Left hindlimb (tissue), 1 donor: ENCODE results near the gene PRRT3.
A peak's percentile ranks its signal among the peaks of the same experiment; 100 is the strongest.

ENCODE experiments used
- DNase-seq: peaks from one replicate; pipeline ENCODE4 v3.0.0-alpha.2; 2018

PRRT3 gene

DNA sequence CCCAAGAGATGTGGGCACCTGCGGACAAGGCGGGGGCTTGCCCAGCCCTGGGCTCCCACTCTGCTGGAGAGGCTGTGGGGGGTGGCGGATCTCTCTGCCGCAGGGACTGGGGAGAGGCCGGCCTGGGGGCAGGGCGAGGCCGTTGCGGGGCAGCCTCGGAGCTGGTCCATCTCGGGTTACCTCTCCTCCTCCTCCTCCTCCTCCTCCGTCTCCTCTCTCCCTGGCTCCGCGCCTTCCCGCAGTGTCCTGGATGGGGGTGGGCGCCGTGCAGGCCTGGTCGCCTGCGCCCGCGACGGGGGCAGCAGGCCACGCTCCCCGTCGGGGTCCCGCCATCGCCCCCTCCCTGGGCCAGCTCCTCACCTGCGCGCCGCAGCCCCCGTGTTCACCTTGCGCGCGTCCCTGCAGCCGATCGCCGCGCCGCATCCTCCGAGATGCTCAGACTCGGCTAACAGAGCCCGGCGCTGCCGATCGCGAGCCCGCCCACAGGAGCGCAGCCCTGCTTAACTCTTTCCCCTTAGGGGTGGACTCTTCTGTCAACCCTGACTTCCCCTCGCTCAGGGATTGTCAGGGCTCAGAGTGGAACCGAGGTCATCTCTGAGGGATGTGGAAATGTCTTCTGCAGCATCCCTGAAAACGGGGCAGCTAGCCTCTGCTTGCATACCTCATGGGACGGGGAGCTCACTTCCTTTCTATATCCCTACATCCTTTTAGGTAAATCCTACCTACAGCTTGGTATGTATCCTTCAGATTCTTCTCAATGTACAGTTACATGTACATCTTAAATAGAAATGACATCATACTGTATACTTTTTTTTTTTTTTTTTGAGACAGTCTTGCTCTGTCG, at the start of gene PRRT3:
PRRT3 (minus strand) TSS at position 447 of the 844 bp plus-strand sequence. CDS start 2,293 bp downstream, outside the sequence.
- DNase-seq = peak; percentile 62

DNA sequence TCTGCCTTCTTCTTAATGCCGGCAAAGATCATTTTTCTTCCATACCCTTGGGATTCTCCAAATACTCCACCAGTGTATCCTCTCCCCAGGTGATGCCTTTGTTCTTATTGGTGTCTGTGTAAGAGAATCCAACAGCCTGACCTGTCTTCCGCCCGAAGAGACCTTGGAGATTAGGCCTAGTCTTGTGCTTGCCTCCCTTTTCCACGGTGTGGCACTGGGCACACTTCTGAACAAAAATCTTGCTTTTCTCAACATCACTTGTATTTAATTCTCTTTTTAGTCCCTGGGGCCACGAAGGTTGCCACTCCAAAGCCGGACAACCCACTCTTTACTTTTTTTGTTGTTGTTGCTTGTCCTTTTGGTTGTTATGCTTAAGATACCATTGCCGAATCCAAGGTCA, 48.5 kb upstream of the PRRT3 start:
- DNase-seq = no peak

DNA sequence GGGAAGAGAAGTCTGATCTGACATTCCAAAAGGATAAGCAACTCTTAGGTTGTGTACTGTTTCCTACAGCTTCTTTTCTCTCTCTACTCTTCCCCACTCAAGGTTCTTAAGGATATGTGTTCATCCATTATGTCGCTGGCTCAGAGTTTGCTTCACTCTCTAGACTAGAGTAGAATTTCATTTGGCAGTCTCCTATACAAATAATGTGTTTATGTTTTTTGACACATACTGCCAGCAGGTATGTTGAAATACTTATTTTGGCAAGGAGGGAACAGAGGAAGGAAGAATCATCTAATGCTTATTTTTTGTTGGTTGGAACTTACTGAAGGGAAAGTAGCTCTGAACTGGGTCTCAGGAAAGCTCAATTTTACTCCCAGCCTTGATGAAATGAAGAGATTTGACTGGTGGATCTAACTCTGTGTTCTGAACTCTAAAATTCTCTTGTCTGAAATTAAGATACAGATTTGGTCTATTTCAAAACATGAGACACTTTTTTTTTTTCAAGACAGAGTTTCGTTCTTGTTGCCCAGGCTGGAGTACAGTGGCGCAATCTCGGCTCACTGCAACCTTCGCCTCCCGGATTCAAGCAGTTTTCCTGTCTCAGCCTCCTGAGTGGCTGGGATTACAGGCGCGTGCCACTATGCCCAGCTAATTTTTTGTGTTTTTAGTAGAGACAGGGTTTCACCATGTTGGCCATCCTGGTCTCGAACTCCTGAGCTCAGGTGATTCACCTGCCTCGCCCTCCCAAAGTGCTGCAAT, 42.1 kb upstream of the PRRT3 start:
- no peak for DNase-seq

DNA sequence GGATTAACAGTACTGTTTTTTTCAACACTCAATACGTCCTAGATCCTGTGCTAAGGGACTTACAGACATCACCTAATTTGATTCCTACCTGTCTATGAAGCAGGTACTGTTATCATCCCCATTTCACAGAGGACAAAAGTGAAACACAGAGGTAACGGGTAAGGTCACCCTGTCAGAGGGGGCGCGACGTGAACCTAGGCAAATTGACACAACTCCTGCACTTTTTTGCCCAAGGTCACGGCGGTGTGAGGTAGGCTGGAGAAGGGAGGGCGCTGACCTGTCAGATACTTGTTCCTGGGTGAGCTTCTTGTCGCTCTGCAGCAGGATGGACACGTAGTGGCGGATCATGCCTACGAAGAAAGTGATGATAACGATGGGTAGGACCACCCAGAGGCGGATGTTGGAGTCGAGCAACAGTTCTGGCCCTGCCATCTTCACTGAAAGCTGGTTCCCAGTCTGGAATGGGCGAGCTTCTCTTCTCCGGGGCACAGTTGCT, 34.1 kb upstream of the PRRT3 start:
- DNase-seq = no peak

DNA sequence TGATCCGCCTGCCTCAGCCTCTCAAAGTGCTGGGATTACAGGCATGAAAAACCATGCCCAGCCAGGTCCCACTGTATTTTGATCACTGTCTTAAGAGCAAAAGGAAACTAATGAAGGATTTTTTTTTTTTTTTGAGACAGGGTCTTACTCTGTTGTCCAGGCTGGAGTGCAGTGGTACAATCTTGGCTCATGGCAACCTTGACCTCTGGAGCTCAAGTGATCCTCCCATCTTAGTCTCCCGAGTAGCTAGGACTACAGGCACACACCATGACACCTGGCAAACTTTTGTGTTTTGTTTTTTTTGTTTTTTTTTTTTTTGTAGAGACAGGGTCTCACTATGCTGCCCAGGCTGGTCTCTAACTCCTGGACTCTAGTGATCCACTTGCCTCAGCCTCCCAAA, 28.0 kb upstream of the PRRT3 start:
- DNase-seq = no peak

DNA sequence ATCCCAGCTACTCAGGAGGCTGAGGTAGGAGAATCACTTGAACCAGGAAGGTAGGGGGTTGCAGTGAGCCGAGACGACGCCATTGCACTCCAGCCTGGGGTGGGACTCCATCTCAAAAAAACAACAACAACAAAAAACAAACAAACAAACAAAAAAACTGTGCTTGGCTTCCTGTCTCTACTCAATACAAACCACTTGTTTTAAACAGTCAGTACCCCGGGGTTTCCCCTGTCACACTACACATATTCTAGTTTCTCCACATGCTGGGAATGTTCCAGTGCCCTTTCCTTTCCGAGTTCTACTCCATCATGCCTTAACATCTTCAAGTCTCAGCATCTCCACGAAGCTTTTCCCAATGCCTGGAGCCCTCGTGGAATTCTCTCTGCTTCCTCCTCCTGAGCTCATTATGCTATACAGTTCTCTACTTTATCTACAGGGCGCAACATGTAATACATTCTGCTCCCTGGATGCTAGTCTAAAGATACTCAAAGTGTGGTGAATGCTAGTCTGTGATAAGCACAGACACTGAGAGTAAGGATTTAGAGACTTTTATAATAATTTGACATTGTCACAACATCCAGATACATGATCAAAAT, 26.6 kb upstream of the PRRT3 start:
- DNase-seq = no peak

DNA sequence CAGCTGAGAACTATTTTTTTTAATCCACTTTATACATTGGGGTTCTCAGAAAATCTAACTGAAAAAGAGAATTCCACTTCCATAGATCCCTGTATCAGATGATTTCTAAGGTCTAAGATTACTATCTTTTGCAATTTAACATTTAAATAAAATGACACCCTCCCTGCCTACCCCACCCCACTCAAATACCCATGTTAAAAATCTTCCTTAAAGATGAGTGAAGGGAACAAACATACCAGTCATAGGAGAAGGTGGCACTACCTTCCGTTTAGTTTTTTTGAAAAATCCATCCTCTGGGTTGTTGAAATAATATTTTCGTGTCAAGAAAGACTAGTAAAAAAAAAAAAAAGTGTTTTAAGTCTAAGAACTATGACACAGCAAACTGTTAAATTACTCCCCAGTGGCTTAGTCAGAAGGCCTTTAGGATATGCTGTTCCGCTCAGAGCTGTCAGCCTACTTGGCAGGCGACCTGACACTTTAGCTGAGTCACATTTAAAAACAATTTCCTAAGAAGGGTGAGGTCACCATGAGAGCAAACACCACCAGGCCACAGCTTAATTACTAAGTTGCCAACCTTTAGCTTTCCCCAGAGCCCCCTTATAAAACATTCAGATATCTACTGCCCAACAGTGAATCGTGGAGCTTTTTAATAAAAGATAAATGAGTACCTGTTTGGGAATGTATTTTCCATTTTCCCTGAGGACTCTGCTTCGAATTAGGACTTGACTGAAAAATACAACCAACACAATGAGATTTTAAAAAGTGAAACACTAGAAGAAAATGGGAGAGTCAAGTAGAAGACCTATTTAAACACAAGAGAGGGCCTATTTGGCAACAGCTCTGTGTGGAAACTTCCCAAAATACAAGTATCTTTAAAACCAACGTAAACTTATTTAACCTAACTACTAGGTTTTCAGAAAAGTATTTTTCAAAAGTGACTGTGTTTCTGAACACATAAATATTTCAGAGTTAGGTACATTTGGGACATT, 24.8 kb upstream of the PRRT3 start:
- DNase-seq = no peak

DNA sequence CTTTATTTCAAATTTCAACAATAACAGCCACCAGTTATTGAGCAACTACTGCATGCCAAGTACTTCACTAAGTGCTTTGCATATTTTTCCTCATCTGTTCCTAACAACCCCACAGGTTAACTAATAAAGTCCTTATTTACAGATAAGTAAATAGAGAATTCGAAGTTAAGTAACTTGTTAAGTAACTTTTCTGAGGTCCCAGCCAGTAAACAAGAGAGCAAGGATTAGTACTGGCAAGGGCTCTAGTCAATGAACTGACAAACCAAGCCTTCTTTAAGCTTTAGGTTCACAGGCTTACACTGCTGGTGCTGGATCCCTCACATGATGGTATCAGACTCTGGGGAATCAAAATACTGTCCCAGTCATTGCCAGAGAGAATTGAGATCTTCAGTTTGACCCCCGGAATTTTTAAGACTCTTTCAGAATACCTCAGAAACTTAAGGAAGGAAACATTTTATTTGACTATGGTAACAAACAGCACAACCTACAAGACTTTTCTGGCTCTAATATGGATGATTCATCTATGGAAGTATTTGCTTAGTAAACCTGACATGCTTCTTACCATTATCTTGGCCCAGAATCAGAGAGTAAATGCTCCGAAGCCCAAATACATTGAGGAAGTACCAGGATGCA, 17.9 kb upstream of the PRRT3 start:
- no peak for DNase-seq

DNA sequence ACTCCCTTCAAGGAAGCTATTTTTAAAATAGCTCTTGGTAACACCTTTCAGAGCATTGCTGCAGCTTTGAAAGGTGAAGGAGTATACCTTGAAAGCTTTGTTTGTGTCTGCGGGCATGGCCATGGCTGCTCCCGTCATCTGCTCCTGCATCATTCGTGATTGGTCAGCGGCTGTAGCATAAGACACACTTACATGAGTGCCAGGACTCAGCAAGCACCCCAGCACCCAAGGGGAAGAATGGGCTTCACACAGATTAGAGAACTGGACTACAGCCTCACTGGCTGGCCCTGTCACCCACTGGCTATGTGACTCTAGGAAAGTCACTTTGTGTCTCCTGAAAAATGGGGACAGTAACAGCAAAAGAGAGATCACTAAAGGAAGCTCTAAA, 17.4 kb upstream of the PRRT3 start:
- DNase-seq = no peak

DNA sequence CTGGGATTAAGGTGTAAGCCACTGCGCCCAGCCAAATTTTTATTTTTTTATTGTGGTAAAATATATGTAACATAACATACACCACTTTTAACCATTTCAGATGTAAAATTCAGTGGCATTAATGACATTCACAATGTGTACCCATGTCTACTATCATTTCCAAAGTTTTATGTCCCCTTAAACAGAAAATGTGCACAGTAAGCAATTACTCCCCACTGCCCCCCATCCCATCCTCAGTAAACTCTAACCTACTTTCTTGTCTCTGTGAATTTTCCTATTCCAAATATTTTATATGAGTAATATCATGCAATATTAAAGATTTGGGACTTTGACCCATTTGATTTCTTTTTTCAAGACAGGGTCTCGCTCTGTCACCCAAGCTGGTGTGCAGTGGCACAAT, 14.6 kb upstream of the PRRT3 start:
- DNase-seq = no peak

DNA sequence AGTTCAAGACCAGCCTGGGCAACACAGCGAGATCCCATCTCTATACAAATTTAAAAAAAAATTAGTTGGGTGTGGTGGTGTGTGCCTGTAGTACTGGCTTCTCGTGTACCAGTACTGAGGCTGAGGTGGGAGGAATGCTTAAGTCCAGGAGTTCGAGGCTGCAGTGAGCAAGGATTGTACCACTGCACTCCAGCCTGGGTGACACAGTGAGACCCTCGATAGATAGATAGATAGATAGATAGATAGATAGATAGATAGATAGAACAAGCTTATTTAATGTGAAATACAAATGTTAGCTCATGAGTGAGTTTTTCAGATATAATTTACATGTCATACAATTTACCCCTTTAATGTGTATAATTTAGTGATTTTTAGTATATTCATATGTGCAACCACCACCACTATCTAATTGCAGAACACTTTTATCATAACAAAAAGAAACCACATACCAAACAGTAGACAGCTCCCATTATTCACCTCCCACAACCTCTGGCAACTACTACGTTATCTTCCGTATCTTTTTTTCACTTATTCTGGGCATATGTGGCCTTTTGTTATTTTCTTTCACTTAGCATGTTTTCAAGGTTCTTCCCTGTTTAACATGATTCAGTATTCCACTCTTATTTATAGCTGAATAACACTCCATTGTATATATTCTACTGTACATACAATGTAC, 13.1 kb upstream of the PRRT3 start:
- DNase-seq = no peak

DNA sequence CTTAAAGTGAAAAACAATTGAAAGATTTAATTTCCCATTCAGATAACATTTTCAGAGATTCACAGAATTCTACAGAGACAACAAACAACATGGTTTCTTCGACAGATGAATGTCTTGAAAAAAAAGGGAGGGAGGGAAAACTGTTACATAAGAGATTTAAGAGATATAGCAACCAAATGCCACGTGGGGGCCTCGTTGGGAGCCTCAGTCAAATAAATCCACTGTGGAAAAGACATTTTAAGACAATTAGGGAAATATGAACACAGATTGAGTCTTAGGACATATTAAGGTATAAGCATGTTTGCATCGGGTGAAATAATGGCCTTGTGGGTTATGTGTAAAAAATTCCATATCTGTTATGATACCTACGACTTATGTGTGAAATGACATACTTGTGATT, 5.0 kb upstream of the PRRT3 start:
- no peak for DNase-seq

DNA sequence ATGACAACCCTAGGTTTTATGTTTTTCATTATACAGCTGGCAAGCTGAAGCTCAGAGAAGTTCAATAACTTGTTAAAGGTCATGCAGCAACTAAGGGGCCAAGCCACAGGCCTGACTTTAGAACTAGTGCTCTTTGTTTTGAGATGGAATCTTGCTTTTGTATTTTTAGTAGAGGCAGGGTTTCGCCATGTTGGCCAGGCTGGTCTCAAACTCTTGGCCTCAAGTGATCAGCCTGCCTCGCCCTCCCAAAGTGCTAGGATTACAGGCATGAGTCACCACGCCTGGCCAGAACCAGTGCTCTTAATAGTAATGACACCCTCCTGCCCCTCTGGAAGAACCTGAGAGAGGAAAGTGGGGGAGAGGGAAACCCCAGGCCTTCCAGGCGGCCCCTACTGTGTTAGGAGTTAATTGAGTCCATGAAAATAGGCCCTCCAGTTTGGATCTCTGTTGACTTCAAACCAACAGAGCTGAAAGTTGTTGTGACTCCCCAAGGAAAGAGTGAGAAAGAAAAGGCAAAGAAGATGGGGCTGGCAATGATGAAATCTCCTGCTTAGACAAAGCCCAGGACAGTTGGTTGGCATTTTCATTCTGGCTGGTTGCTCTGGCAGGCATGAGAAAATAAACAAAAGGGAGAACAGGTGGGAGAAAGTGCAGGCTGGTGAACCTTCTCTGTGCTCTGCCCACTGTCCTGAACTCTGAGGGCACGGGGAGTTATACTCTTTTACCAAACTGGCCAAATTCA, 3.6 kb upstream of the PRRT3 start:
- no peak for DNase-seq

DNA sequence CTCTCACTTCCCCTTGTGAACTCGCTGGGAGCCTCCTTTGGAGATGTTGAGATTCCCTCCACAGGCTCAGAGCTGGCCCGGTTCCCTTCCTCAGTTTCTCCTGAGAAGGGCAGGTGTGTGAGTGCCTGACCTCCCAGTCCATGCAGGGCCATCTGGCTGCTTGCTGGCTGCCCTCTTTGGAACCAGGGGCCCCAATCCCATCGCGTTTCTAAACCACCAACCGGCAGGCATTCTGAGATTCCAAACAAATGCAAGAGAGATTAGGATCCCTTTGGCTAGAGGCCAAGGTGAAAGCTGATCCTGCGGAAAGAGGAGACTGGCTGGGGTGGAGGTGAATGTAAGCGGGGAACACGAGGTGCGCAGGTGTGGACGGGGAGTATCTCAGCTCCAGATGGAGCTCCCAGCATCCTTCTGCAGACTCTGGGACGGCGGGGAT, 2.9 kb upstream of the PRRT3 start:
- DNase-seq = no peak

DNA sequence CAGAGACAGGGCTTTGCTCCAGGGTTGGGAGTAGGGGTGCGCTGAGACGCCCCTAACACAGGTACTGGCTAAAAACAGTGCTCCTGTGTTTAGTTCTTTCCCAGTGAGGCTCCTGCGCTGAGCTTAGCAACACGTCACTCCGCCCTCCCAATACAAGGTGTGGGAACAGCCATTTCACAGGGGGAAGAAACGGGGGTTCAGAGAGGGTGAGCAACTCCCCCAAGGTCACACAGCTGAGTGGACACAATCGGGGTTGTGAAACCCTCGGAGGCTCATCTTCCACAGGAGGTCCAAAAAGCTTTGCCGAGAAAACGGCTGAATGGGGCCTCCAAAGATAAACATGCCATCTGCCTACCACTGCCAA, 628 bp downstream of the PRRT3 start:
- DNase-seq = no peak

DNA sequence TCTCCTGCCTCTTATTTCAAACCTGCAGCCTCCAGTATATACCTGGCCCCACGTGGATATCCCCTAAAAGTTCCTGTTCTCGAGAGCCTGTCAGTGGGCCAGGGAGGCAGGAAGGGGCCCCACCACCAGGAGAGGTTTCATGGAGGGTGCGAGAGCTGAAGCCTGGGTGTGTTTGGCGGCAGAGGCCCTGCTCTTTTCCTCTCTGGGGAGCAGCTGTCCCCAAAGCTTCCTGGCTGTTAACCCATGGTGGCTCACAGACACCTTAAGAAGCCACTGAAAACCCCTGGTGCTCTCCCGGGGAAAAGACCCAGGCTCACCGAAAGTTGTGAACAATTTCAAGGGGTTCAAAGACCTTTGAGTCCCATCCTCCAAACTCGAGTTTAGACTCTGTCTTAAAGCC, 1.1 kb downstream of the PRRT3 start:
- no peak for DNase-seq

DNA sequence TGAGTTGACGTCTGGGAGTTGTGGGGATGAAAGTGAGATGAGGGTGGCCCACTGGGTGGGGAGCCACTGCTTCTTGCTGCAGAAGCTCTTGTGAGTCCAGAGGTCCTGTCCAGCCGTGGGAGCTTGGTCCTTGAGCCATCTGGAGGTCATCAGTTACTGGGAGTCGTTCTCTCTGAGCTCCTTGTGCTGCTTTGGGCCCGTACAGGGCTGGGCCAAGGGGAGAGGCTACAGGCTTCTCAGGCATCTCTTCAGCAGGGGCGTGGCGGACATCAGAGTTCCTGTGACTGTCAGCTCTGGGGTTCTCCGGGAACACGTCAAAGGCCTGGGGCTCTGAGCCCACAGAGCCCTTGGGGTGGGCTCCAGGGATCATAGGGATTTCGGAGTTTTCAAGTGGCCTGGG, 2.6 kb downstream of the PRRT3 start:
- no peak for DNase-seq

DNA sequence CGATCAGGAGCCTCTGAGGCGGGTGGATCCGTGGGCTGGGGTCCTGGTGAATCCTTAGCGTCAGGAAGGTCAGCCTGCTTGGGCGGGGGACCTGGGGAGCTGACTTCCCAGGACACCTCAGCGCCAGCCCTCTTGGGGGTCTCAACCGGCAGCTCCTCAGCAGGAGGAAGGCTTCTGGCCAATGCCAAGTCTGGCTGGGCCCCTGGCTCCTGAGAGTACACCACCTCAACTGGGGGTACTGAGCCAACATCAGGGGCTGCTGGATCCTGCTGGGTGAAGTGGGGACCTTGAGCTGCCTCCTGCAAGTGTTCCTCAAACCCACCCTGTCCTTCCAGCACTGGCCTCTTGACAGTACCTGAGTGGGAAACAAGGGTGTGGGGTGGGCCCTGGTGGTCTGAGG, 3.1 kb downstream of the PRRT3 start:
- no peak for DNase-seq

DNA sequence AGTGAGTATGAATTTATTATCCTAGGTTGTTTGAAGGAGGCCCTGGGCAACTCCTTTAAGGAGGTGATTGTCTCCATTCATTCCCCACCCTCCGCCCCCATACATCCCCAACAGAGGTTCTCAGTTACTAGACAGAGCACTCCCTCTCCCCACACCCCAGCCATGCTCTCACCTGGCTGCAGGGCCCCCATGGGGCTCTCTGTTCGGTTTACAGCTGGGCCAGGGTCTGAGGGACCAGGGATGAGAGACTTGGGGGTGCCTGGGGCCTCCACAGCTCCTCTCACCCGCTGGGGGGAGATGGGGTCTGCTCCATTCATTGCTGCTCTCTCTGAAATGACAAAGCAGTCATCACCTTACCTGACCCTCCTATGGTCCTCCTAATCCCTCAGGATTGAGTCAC, 3.6 kb downstream of the PRRT3 start:
- no peak for DNase-seq
